ENCODE data around the gene VDAC1. TPM values are rescaled to one million over a fixed set of nuclear protein-coding genes. Genes with fewer than 3 reads are reported as not detected.

VDAC1 gene
- total RNA-seq, 2 experiments from 2014 or later = 216 to 218 TPM

GRCh38 chr5:133930061-133930812, 74.5 kb downstream of the VDAC1 start:
- Mint-ChIP-seq H3K4me3 (peak overlapping the region; percentile 43), H3K27ac (peak overlapping the region; percentile 60), H3K27me3 (no peaks in the 10 kb centered on the region), H3K4me1 (peaks cover 24% of the 10 kb centered on the region), H3K36me3 (ENCODE audit: low read depth) (no peaks in the 10 kb centered on the region), H3K9me3 (no peaks in the 10 kb centered on the region)
- ChIA-PET POLR2A (no interaction called here), CTCF (interaction anchor here (0.6 to 1.2 kb wide), 3 partner anchors 49 to 487 kb away, joined by 3 to 5 read pairs (median 5); no protein-coding TSS in a partner anchor)
- DNase-seq = peak; percentile 61

DNA sequence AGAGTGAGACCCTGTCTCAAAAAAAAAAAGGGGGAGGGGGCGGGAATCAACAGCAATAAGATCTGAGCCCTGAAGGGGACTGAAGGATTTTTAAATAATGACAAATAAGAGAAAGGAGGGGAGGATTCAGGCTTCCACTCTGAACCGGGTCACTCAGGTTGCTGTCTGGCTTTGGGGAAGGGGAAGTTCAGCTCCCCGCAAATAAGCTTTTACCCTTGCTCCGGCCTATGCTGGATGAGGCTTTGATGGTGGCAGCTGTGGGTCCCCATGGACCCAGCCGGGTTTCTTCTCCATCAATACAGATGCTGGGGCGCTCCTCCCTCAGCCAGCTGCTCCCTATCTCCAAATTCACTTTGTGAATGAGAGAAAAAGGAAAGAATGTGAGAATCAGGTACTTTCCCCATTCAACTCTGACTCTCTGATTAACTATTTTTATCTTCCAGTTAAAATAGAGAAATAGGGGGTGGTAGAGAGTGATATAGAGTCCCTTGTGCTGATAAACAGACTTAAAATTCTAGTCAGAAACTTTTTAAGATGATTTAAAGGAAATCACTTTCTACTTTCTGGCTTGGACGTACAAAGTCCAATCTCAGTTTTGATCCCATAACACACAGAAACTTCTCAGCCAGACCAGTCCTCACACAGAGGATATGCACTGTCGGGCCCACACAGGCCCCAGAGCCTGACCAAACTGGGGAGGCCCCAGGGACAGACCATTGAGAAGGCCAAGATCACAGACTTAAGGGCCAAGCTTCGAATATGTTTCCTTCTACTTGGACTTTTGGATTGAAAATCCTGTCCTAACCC, 76.0 kb downstream of the VDAC1 start:
- peaks cover 24% of the 10 kb centered on the region for H3K4me1 Mint-ChIP-seq
- CTCF ChIA-PET = no interaction called here

GRCh38 chr5:133927300-133928180, 77.2 kb downstream of the VDAC1 start:
- peaks cover 24% of the 10 kb centered on the region for H3K4me1 Mint-ChIP-seq
- no peaks in the 10 kb centered on the region for H3K9me3 Mint-ChIP-seq
- ChIA-PET CTCF (no interaction called here), POLR2A (no interaction called here)
- H3K36me3 Mint-ChIP-seq (ENCODE audit: low read depth) = no peaks in the 10 kb centered on the region
- no peaks in the 10 kb centered on the region for H3K27me3 Mint-ChIP-seq
- no peak overlapping the region for H3K4me3 Mint-ChIP-seq
- no peak overlapping the region for H3K27ac Mint-ChIP-seq
- DNase-seq = no peak

More for the DNA sequence above, 76.0 kb downstream of the VDAC1 start:
- H3K9me3 Mint-ChIP-seq = no peaks in the 10 kb centered on the region
- POLR2A ChIA-PET = no interaction called here
- no peaks in the 10 kb centered on the region for H3K36me3 Mint-ChIP-seq (ENCODE audit: low read depth)
- H3K27ac Mint-ChIP-seq = no peak overlapping the region
- no peaks in the 10 kb centered on the region for H3K27me3 Mint-ChIP-seq
- no peak for DNase-seq
- no peak overlapping the region for H3K4me3 Mint-ChIP-seq

GRCh38 chr5:133926489-133927299, 78.1 kb downstream of the VDAC1 start:
- no peaks in the 10 kb centered on the region for H3K9me3 Mint-ChIP-seq
- H3K4me1 Mint-ChIP-seq = peaks cover 20% of the 10 kb centered on the region

GRCh38 chr5:133925866-133926488, 78.8 kb downstream of the VDAC1 start:
- ChIA-PET POLR2A (no interaction called here), CTCF (no interaction called here)
- Mint-ChIP-seq H3K4me3 (no peak overlapping the region), H3K27ac (no peak overlapping the region), H3K9me3 (no peaks in the 10 kb centered on the region), H3K36me3 (ENCODE audit: low read depth) (no peaks in the 10 kb centered on the region), H3K27me3 (no peaks in the 10 kb centered on the region), H3K4me1 (peaks cover 14% of the 10 kb centered on the region)
- DNase-seq = no peak

More at GRCh38 chr5:133926489-133927299, 78.1 kb downstream of the VDAC1 start:
- ChIA-PET POLR2A (no interaction called here), CTCF (no interaction called here)
- H3K27me3 Mint-ChIP-seq = no peaks in the 10 kb centered on the region
- DNase-seq = no peak
- no peaks in the 10 kb centered on the region for H3K36me3 Mint-ChIP-seq (ENCODE audit: low read depth)
- H3K27ac Mint-ChIP-seq = no peak overlapping the region
- no peak overlapping the region for H3K4me3 Mint-ChIP-seq

DNA sequence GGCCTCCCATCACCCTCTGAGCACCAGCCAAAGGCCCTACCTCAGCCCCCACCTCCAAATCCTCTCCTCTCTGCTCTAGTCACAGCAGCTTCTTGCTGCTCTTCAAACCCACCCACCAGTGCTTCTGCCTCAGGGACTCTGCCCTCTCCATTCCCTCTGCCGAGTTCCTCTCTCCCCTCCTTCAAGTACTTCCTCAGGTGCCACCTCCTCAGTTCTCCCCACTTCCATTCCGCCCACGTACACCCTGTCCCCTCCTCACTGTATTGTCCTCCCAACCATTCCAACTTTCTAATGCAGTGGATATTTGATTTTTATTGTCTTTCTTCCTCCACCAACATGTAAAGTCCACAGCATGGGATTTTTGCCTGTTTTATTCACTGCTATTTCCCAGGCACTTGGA, 79.5 kb downstream of the VDAC1 start:
- Mint-ChIP-seq H3K27ac (no peak overlapping the region), H3K27me3 (no peaks in the 10 kb centered on the region), H3K4me1 (peaks cover 8% of the 10 kb centered on the region), H3K9me3 (no peaks in the 10 kb centered on the region), H3K36me3 (ENCODE audit: low read depth) (no peaks in the 10 kb centered on the region), H3K4me3 (no peak overlapping the region)
- no peak for DNase-seq
- CTCF ChIA-PET = no interaction called here
- POLR2A ChIA-PET = no interaction called here

DNA sequence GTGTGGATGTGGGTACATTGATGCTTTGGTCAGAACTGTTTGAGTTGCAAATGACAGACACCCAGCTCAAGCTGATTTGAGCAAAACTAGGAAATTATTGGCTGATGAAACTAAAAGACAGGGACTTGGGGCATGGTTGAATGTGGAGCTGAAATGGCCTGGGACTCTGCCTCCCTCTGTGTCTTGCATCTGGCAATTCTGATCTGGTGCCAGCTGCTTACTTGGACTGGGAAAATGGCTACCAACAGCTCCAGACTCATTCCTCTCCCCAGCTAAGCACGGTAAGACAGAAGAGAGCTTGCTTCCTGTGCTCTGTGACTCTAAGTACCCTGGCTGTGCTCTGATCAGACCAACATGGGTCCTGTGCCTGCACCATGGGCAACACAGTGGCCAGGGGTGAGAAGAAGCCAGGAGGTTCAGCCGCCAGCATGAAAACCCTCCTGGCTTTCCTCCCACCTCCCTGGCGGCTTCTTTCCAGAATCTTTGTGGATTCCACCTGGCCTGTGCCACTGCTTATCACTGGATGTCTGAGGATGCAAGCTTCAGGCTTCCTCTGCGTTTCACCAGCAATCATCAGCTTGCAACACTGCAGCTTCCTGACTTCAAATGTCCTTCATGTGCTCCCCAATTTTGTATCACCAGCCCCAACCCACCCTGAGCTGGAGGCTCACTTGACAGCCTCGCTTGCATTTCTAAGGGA, 80.4 kb downstream of the VDAC1 start:
- H3K36me3 Mint-ChIP-seq (ENCODE audit: low read depth) = no peaks in the 10 kb centered on the region
- H3K9me3 Mint-ChIP-seq = no peaks in the 10 kb centered on the region
- CTCF ChIA-PET = no interaction called here
- DNase-seq = no peak
- H3K4me3 Mint-ChIP-seq = no peak overlapping the region
- H3K27ac Mint-ChIP-seq = no peak overlapping the region
- peaks cover 7% of the 10 kb centered on the region for H3K4me1 Mint-ChIP-seq
- no peaks in the 10 kb centered on the region for H3K27me3 Mint-ChIP-seq
- POLR2A ChIA-PET = no interaction called here

DNA sequence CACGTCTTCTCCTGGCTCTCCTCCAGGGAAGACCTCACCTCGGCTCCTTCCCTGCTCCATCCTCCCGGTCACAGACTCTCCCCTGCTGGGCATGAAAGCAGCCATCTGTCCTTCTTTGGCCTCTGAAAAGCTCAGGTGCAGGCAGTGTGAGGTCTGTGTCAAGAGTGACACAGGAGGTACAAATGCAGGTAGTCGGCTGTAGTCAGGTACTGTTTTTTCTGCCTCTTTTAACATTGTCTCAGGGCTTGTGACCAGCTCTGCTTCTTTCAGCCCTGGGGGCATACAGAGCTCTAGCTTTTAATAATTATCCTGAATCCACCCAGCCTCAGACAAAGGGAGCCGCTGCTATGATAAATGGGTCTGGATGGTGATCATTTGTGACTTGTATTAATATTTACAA, 82.8 kb downstream of the VDAC1 start:
- H3K9me3 Mint-ChIP-seq = no peaks in the 10 kb centered on the region
- ChIA-PET CTCF (no interaction called here), POLR2A (no interaction called here)
- no peak overlapping the region for H3K27ac Mint-ChIP-seq
- H3K4me1 Mint-ChIP-seq = peaks cover 7% of the 10 kb centered on the region
- no peak overlapping the region for H3K4me3 Mint-ChIP-seq
- H3K27me3 Mint-ChIP-seq = no peaks in the 10 kb centered on the region
- DNase-seq = no peak
- H3K36me3 Mint-ChIP-seq (ENCODE audit: low read depth) = no peaks in the 10 kb centered on the region

Other genes with a start within 250 kb of the VDAC1 start
- 10 to 100 TPM; 24.4 to 27.7 TPM for gene C5orf15, start 36.4 kb downstream of the VDAC1 start, total RNA-seq
- gene TCF7, start 109.7 kb upstream of the VDAC1 start, total RNA-seq = 10 to 100 TPM; 19.2 to 21.9 TPM
- gene SKP1, start 172.0 kb upstream of the VDAC1 start, total RNA-seq = 100 to 1,000 TPM; 197 to 205 TPM
- 100 to 1,000 TPM; 146 to 156 TPM for gene PPP2CA, start 221.1 kb upstream of the VDAC1 start, total RNA-seq

Measured in activated CD4-positive, alpha-beta memory T cell treated with anti-CD3 and anti-CD28 coated beads, Interleukin-2, amount 10 ng/mL, durations not matched to agents 7 days and 5 days (primary cell).